ENCODE data around the gene ARHGAP31. TPM values are rescaled to one million over a fixed set of nuclear protein-coding genes. Genes with fewer than 3 reads are reported as not detected.

The ARHGAP31 gene
- total and polyA plus RNA-seq, 10 of the 15 experiments (the other 5 are each of a cell fraction or from before 2014, with no cell fraction given): 0.97 to 29.8 (median 10.3) TPM

DNA sequence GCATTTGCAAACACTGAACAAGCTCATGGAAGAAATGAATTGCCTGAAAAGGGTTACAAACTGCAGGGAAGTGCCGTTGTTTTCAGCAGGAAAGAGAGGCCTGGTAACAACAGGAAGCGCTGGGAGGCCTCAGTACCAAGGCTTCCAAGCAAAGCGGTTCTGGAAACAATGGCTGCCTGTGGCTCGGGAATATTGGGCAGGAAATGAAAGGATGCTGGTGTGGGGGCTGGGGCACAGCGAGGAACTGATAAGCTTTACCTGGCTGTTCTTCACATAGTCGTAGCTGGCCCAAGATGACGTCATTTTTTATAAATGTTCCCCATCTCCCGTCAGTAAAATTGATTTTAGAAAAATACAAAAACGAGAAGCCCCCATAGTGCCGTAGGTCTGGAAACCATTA is 55.9 kb downstream of the ARHGAP31 start:
- DNase-seq (ENCODE audit: low read depth, low spot score) (no peak), FAIRE-seq (no peak), ATAC-seq (no peak)
- peaks cover 34% of the 10 kb centered on the region for H3K4me1 ChIP-seq (ENCODE audit: control insufficient read depth, insufficient read depth, low read length)
- intact Hi-C loops (cut with micrococcal nuclease; ENCODE audit: unreplicated experiment): loop anchor here (5.0 kb wide), 2 partner anchors 58 to 203 kb away; partner anchors contain the start of genes ARHGAP31 and TEX55
- WGBS (ENCODE audit: insufficient coverage, insufficient replicate concordance, low lambda C conversion rate, missing lambda C conversion rate): 70% methylated on average over 10 of the region's 10 CpGs
- CTCF ChIA-PET: interaction anchor here (0.9 to 2.0 kb wide), 3 partner anchors 10 to 43 kb away, joined by 3 to 6 read pairs (median 3); no protein-coding TSS in a partner anchor
- no peak overlapping the region for H3K4me2 ChIP-seq (ENCODE audit: control insufficient read depth, insufficient read depth)
- H3K79me2 ChIP-seq (ENCODE audit: control insufficient read depth, insufficient read depth, low read length): no peaks in the 10 kb centered on the region; the same call in 1 of the 2 replicates
- H2AFZ ChIP-seq (ENCODE audit: control insufficient read depth, low read depth, low read length): no peak overlapping the region
- RAD21 ChIA-PET (ENCODE audit: unreplicated experiment): interaction anchor here (2.0 to 4.2 kb wide), 3 partner anchors 8 to 55 kb away, joined by 5 to 66 read pairs (median 34); partner anchors contain the start of gene ARHGAP31
- H3K4me3 ChIP-seq: no peak overlapping the region
- no TSS peak for BruUV-seq (replicated peaks)
- TF ChIP-seq, protein P1, sequence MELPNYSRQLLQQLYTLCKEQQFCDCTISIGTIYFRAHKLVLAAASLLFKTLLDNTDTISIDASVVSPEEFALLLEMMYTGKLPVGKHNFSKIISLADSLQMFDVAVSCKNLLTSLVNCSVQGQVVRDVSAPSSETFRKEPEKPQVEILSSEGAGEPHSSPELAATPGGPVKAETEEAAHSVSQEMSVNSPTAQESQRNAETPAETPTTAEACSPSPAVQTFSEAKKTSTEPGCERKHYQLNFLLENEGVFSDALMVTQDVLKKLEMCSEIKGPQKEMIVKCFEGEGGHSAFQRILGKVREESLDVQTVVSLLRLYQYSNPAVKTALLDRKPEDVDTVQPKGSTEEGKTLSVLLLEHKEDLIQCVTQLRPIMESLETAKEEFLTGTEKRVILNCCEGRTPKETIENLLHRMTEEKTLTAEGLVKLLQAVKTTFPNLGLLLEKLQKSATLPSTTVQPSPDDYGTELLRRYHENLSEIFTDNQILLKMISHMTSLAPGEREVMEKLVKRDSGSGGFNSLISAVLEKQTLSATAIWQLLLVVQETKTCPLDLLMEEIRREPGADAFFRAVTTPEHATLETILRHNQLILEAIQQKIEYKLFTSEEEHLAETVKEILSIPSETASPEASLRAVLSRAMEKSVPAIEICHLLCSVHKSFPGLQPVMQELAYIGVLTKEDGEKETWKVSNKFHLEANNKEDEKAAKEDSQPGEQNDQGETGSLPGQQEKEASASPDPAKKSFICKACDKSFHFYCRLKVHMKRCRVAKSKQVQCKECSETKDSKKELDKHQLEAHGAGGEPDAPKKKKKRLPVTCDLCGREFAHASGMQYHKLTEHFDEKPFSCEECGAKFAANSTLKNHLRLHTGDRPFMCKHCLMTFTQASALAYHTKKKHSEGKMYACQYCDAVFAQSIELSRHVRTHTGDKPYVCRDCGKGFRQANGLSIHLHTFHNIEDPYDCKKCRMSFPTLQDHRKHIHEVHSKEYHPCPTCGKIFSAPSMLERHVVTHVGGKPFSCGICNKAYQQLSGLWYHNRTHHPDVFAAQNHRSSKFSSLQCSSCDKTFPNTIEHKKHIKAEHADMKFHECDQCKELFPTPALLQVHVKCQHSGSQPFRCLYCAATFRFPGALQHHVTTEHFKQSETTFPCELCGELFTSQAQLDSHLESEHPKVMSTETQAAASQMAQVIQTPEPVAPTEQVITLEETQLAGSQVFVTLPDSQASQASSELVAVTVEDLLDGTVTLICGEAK (IDR thresholded peaks at IDR 0.05; ENCODE audit: borderline replicate concordance): no peak
- TF ChIP-seq MAX (IDR thresholded peaks at IDR 0.05; ENCODE audit: low read depth, low read length): no peak
- no peak for TF ChIP-seq CEBPB (IDR thresholded peaks at IDR 0.05; ENCODE audit: borderline replicate concordance in 1 of 2, low read depth in 2 of 2, low read length in 2 of 2)
- TF ChIP-seq ATF7 (IDR thresholded peaks at IDR 0.05; ENCODE audit: low read depth): no peak
- TF ChIP-seq, protein P2, sequence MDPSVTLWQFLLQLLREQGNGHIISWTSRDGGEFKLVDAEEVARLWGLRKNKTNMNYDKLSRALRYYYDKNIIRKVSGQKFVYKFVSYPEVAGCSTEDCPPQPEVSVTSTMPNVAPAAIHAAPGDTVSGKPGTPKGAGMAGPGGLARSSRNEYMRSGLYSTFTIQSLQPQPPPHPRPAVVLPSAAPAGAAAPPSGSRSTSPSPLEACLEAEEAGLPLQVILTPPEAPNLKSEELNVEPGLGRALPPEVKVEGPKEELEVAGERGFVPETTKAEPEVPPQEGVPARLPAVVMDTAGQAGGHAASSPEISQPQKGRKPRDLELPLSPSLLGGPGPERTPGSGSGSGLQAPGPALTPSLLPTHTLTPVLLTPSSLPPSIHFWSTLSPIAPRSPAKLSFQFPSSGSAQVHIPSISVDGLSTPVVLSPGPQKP (IDR thresholded peaks at IDR 0.05; ENCODE audit: low read depth, low read length): no peak
- no peak for TF ChIP-seq RFX5 (IDR thresholded peaks at IDR 0.05; ENCODE audit: low read depth, low read length)
- no peak for TF ChIP-seq CBX3 (IDR thresholded peaks at IDR 0.05; ENCODE audit: borderline replicate concordance, low read depth)
- TF ChIP-seq YBX1 (IDR thresholded peaks at IDR 0.05): no peak
- POLR2A ChIA-PET: interaction anchor here (0.9 to 2.2 kb wide), 3 partner anchors 9 to 26 kb away, joined by 3 to 6 read pairs (median 3); no protein-coding TSS in a partner anchor
- H4K20me1 ChIP-seq (ENCODE audit: control insufficient read depth, insufficient read depth): no peaks in the 10 kb centered on the region
- no peaks in the 10 kb centered on the region for H3K36me3 ChIP-seq (ENCODE audit: control insufficient read depth in 2 of 2, insufficient read depth in 2 of 2, low read length in 1 of 2)
- H3K9ac ChIP-seq (ENCODE audit: control insufficient read depth, insufficient read depth, low read length): no peak overlapping the region
- in situ Hi-C loops (cut with MboI): no loop called here
- H3K27ac ChIP-seq (ENCODE audit: control insufficient read depth, insufficient read depth): no peak overlapping the region
- SMC1A ChIA-PET (ENCODE audit: uncharacterized antibody, unreplicated experiment): interaction anchor here (0.5 to 5.0 kb wide), 9 partner anchors 10 to 76 kb away, joined by 3 to 62 read pairs (median 4); partner anchors contain the start of gene ARHGAP31
- no peaks in the 10 kb centered on the region for H3K27me3 ChIP-seq (replicated peaks in 1 of 2; ENCODE audit: control insufficient read depth in 2 of 2, insufficient read depth in 2 of 2, low read length in 1 of 2)
- no peaks in the 10 kb centered on the region for H3K9me3 ChIP-seq (replicated peaks; ENCODE audit: control insufficient read depth, insufficient read depth, low read length)
